ENCODE measurements around the gene YWHAB.

The YWHAB gene

DNA sequence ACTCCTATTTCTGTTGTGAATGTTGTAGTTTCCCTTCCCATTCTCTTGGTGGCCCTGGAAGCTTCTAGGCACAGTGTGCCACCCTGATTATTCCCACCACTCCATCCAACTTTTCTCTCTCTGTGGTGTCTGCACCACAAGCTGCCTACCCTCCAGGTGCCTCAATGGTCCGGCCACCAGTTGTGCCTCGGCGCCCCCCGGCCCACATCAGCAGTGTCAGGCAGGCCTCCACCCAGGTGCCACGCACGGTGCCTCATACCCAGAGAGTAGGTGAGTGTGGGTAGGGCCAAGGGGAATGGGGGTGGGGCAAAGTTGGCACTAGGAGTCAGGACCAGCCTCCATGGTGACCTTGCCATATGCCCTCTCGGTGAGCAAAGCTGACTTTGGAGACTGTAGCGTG lies 47.4 kb downstream of the YWHAB start:
- Histone ChIP-seq H3K4ac (ENCODE audit: low read depth in 1 of 2, low read length in 2 of 2) (no peak overlapping the region), H3K27ac (ENCODE audit: low read length, poor library complexity, severe bottlenecking) (no peak overlapping the region), H3K4me3 (ENCODE audit: insufficient read depth in 1 of 2, low read depth in 1 of 2, low read length in 2 of 2) (peak overlapping the region in 1 of 2 experiments; percentile 9), H3K4me1 (ENCODE audit: control insufficient read depth, insufficient read depth, low read depth, low read length) (no peaks in the 10 kb centered on the region), H3K27me3 (ENCODE audit: control insufficient read depth in 1 of 2, insufficient read depth in 1 of 2, low read length in 2 of 2) (no peaks in the 10 kb centered on the region), H2BK12ac (ENCODE audit: low read length in 2 of 2) (no peak overlapping the region), H3K4me2 (ENCODE audit: low read length, poor library complexity, severe bottlenecking) (no peak overlapping the region), H3K23ac (ENCODE audit: low read length in 2 of 2) (no peak overlapping the region), H2AK5ac (ENCODE audit: low read length, severe bottlenecking) (no peak overlapping the region), H3K79me1 (replicated peaks; ENCODE audit: low read length, poor library complexity, severe bottlenecking) (peaks cover 3% of the 10 kb centered on the region), H3K9ac (ENCODE audit: low read length) (no peak overlapping the region), H3K9me3 (ENCODE audit: control insufficient read depth, low read length) (no peaks in the 10 kb centered on the region), H4K91ac (ENCODE audit: low read length) (no peak overlapping the region), H3K36me3 (ENCODE audit: control insufficient read depth in 1 of 2, insufficient read depth in 2 of 2, low read depth in 1 of 2, low read length in 2 of 2) (peaks cover 48 to 62% of the 10 kb centered on the region in 2 experiments), H3K14ac (ENCODE audit: low read length in 2 of 2) (no peak overlapping the region), H2BK15ac (ENCODE audit: low read depth, poor library complexity, severe bottlenecking) (no peak overlapping the region), H3K18ac (ENCODE audit: low read depth in 1 of 2, low read length in 2 of 2) (no peak overlapping the region), H2BK120ac (ENCODE audit: low read depth, low read length) (no peak overlapping the region), H4K8ac (ENCODE audit: low read length) (no peak overlapping the region), H2AFZ (ENCODE audit: low read depth, low read length) (no peak overlapping the region), H2BK5ac (ENCODE audit: low read depth, low read length, poor library complexity, severe bottlenecking) (no peak overlapping the region)
- no peak for DNase-seq
- 98% methylated on average over 8 of the region's 8 CpGs for WGBS

GRCh38 chr20:44936510-44936909 lies 51.0 kb downstream of the YWHAB start:
- H2BK5ac ChIP-seq (ENCODE audit: low read depth, low read length, poor library complexity, severe bottlenecking), result no peak overlapping the region
- H3K27me3 ChIP-seq (ENCODE audit: control insufficient read depth in 1 of 2, insufficient read depth in 1 of 2, low read length in 2 of 2), result no peaks in the 10 kb centered on the region
- no peak overlapping the region for H3K27ac ChIP-seq (ENCODE audit: low read length, poor library complexity, severe bottlenecking)
- no peak overlapping the region for H3K9ac ChIP-seq (ENCODE audit: low read length)
- H2AFZ ChIP-seq (ENCODE audit: low read depth, low read length), result no peak overlapping the region
- no peak overlapping the region for H3K4me2 ChIP-seq (ENCODE audit: low read length, poor library complexity, severe bottlenecking)
- no peaks in the 10 kb centered on the region for H3K9me3 ChIP-seq (ENCODE audit: control insufficient read depth, low read length)
- H2BK15ac ChIP-seq (ENCODE audit: low read depth, poor library complexity, severe bottlenecking), result no peak overlapping the region
- no peak overlapping the region for H3K4me3 ChIP-seq (ENCODE audit: insufficient read depth in 1 of 2, low read depth in 1 of 2, low read length in 2 of 2)
- H3K36me3 ChIP-seq (ENCODE audit: control insufficient read depth in 1 of 2, insufficient read depth in 2 of 2, low read depth in 1 of 2, low read length in 2 of 2), result peaks cover 66 to 77% of the 10 kb centered on the region in 2 experiments
- no peak overlapping the region for H3K14ac ChIP-seq (ENCODE audit: low read length in 2 of 2)
- no peak overlapping the region for H3K23ac ChIP-seq (ENCODE audit: low read length in 2 of 2)
- peaks cover 6% of the 10 kb centered on the region for H3K79me1 ChIP-seq (replicated peaks; ENCODE audit: low read length, poor library complexity, severe bottlenecking)
- H2BK12ac ChIP-seq (ENCODE audit: low read length in 2 of 2), result no peak overlapping the region
- 96% methylated on average over 10 of the region's 10 CpGs for WGBS
- H4K91ac ChIP-seq (ENCODE audit: low read length), result no peak overlapping the region
- DNase-seq, result no peak
- no peak overlapping the region for H3K4ac ChIP-seq (ENCODE audit: low read depth in 1 of 2, low read length in 2 of 2)
- no peak overlapping the region for H2AK5ac ChIP-seq (ENCODE audit: low read length, severe bottlenecking)
- H3K4me1 ChIP-seq (ENCODE audit: control insufficient read depth, insufficient read depth, low read depth, low read length), result peaks cover 6% of the 10 kb centered on the region
- no peak overlapping the region for H3K18ac ChIP-seq (ENCODE audit: low read depth in 1 of 2, low read length in 2 of 2)
- H4K8ac ChIP-seq (ENCODE audit: low read length), result no peak overlapping the region
- no peak overlapping the region for H2BK120ac ChIP-seq (ENCODE audit: low read depth, low read length)

DNA sequence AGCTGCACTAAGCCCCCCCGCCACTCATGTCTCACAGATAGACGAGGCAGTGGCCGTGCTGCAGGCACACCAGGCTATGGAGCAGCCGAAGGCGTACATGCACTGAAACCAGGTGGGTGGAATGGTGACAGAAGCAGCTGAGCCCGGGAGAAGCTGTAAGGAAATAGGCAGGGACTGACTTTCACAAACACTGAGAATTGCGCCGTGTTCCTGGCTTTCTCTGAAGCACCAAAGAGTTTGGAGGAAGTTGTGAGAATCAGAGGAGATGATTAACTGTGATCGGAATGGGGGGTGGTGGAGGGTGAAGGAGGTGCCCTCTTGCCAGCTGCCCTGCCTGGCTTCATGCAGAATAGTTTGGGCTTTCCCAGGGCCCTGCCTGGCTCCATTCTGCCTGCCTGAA lies 53.1 kb downstream of the YWHAB start:
- no peaks in the 10 kb centered on the region for H3K9me3 ChIP-seq (ENCODE audit: control insufficient read depth, low read length)
- no peak overlapping the region for H3K4me3 ChIP-seq (ENCODE audit: insufficient read depth in 1 of 2, low read depth in 1 of 2, low read length in 2 of 2)
- peaks cover 72 to 81% of the 10 kb centered on the region in 2 experiments for H3K36me3 ChIP-seq (ENCODE audit: control insufficient read depth in 1 of 2, insufficient read depth in 2 of 2, low read depth in 1 of 2, low read length in 2 of 2)
- no peaks in the 10 kb centered on the region for H3K27me3 ChIP-seq (ENCODE audit: control insufficient read depth in 1 of 2, insufficient read depth in 1 of 2, low read length in 2 of 2)
- peaks cover 6% of the 10 kb centered on the region for H3K4me1 ChIP-seq (ENCODE audit: control insufficient read depth, insufficient read depth, low read depth, low read length)
- H2BK120ac ChIP-seq (ENCODE audit: low read depth, low read length), result no peak overlapping the region
- H4K91ac ChIP-seq (ENCODE audit: low read length), result no peak overlapping the region
- H2AFZ ChIP-seq (ENCODE audit: low read depth, low read length), result no peak overlapping the region
- no peak overlapping the region for H3K23ac ChIP-seq (ENCODE audit: low read length in 2 of 2)
- no peak overlapping the region for H3K4ac ChIP-seq (ENCODE audit: low read depth in 1 of 2, low read length in 2 of 2)
- H3K18ac ChIP-seq (ENCODE audit: low read depth in 1 of 2, low read length in 2 of 2), result no peak overlapping the region
- no peak overlapping the region for H3K14ac ChIP-seq (ENCODE audit: low read length in 2 of 2)
- no peak overlapping the region for H2BK5ac ChIP-seq (ENCODE audit: low read depth, low read length, poor library complexity, severe bottlenecking)
- H4K8ac ChIP-seq (ENCODE audit: low read length), result no peak overlapping the region
- no peak overlapping the region for H2BK15ac ChIP-seq (ENCODE audit: low read depth, poor library complexity, severe bottlenecking)
- no peak overlapping the region for H3K27ac ChIP-seq (ENCODE audit: low read length, poor library complexity, severe bottlenecking)
- no peak overlapping the region for H2AK5ac ChIP-seq (ENCODE audit: low read length, severe bottlenecking)
- 94% methylated on average over 9 of the region's 9 CpGs for WGBS
- no peak for DNase-seq
- H2BK12ac ChIP-seq (ENCODE audit: low read length in 2 of 2), result no peak overlapping the region
- peaks cover 15% of the 10 kb centered on the region for H3K79me1 ChIP-seq (replicated peaks; ENCODE audit: low read length, poor library complexity, severe bottlenecking)
- H3K4me2 ChIP-seq (ENCODE audit: low read length, poor library complexity, severe bottlenecking), result no peak overlapping the region
- H3K9ac ChIP-seq (ENCODE audit: low read length), result no peak overlapping the region

GRCh38 chr20:44941120-44941691 lies 55.7 kb downstream of the YWHAB start:
- Histone ChIP-seq H3K9me3 (ENCODE audit: control insufficient read depth, low read length) (no peaks in the 10 kb centered on the region), H3K23ac (ENCODE audit: low read length in 2 of 2) (no peak overlapping the region), H3K36me3 (ENCODE audit: control insufficient read depth in 1 of 2, insufficient read depth in 2 of 2, low read depth in 1 of 2, low read length in 2 of 2) (peaks cover 69 to 85% of the 10 kb centered on the region in 2 experiments), H2BK5ac (ENCODE audit: low read depth, low read length, poor library complexity, severe bottlenecking) (no peak overlapping the region), H2AK5ac (ENCODE audit: low read length, severe bottlenecking) (no peak overlapping the region), H3K4me1 (ENCODE audit: control insufficient read depth, insufficient read depth, low read depth, low read length) (peaks cover 6% of the 10 kb centered on the region), H2BK15ac (ENCODE audit: low read depth, poor library complexity, severe bottlenecking) (no peak overlapping the region), H3K27me3 (ENCODE audit: control insufficient read depth in 1 of 2, insufficient read depth in 1 of 2, low read length in 2 of 2) (no peaks in the 10 kb centered on the region), H4K8ac (ENCODE audit: low read length) (no peak overlapping the region), H2BK120ac (ENCODE audit: low read depth, low read length) (no peak overlapping the region), H3K27ac (ENCODE audit: low read length, poor library complexity, severe bottlenecking) (no peak overlapping the region), H3K79me1 (replicated peaks; ENCODE audit: low read length, poor library complexity, severe bottlenecking) (peaks cover 22% of the 10 kb centered on the region), H3K4ac (ENCODE audit: low read depth in 1 of 2, low read length in 2 of 2) (no peak overlapping the region), H3K9ac (ENCODE audit: low read length) (no peak overlapping the region), H3K4me2 (ENCODE audit: low read length, poor library complexity, severe bottlenecking) (no peak overlapping the region), H2AFZ (ENCODE audit: low read depth, low read length) (no peak overlapping the region), H3K18ac (ENCODE audit: low read depth in 1 of 2, low read length in 2 of 2) (no peak overlapping the region), H2BK12ac (ENCODE audit: low read length in 2 of 2) (no peak overlapping the region), H3K14ac (ENCODE audit: low read length in 2 of 2) (no peak overlapping the region), H4K91ac (ENCODE audit: low read length) (no peak overlapping the region), H3K4me3 (ENCODE audit: insufficient read depth in 1 of 2, low read depth in 1 of 2, low read length in 2 of 2) (no peak overlapping the region)
- no peak for DNase-seq
- WGBS, result 96% methylated on average over 7 of the region's 7 CpGs

All from mesenchymal stem cell (in vitro differentiated cells and primary cell).